LHCN-M2 (cell line): ENCODE results near the gene ABCA13. TPM values are rescaled to one million over a fixed set of nuclear protein-coding genes. Genes with fewer than 3 reads are reported as not detected.

Source experiments
- DNase-seq: peaks from one replicate; pipeline ENCODE4 v3.0.0-alpha.2; 2012; ENCODE audit warnings: low read depth
- total RNA-seq: library from RNA; depleted of rRNA; stranded (reverse); fragments of >200 nt; gene quantifications from 2 replicates; pipeline ENCODE4 v1.2.3, GENCODE V29; 2014

The ABCA13 gene
- total RNA-seq, 1 experiment from 2014 or later = 2.9 TPM

DNA sequence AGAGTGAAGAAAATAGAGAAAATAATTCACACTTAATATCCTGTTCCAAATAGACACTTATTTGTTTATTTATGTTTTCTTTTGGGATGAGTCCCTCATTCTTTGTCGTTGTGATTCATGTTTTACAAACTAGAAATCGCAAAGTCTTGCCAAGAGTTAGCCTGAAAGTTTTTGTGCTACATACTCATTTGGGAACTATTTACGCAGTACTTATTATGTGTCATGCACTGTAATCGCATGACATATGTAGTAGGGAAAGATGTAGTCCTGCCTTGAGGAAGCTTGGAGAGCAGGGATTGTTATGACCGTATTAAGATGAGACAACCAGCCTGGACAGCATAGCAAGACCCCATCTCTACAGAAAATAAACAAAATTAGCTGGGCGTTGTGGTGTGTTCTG is 189.3 kb downstream of the ABCA13 start:
- peak; percentile 95 for DNase-seq

DNA sequence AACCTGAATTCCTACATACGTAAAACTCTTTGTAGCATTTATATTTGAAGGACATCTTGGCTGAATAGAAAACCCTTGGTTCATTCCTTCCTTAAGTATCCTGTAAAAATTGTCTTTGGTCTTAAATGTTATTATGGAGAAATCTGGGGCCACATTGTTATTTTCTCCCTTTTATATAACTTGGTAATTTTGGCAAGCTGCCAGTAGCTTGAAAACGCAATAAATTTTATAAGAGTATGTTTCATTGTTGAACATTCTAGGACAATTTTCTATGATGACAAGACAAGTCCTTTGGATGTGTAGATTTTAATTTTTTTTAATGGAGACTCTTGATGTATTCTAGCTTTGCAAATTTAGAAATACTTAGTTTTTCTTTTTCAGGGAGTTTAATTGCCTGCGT is 191.9 kb downstream of the ABCA13 start:
- DNase-seq = no peak

DNA sequence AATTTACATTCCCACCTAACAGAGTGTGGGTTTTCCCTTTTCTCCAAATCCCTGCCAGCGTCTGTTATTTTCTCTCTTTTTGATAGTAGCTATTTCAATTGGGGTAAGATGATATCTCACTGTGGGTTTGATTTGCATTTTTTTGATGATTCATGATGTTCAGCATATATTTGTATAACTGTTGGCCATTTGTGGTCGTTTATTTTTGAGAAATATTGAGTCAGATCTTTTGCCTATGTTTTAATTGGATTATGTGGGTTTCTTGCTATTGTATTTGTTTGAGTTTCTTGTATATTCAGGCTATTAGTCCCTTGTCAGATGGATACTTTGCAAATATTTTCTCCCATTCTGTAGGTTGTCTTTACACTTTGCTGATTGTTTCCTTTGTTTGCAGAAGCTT is 193.8 kb downstream of the ABCA13 start:
- DNase-seq = peak; percentile 91

DNA sequence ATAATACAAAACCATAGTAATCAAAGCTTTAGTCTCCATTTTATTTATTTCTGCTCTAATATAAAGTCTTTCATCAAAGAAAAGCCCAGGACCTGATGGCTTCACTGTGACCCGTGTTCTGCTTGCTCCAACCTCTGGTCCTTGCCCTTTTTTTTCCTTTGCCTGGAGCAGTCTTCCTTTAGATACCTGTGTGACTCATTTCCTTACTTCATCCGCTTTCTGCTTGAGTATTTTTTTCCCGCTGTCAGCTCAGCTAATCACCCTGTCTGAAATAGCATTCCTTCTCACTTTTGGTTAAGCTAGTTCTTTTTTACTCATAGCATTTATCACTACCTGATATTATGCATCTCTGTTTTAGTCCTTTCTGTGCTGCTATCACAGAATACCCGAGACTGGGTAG is 194.8 kb downstream of the ABCA13 start:
- no peak for DNase-seq

- peak; percentile 77 for DNase-seq
Observed at GRCh38 chr7:48376263-48376662, 205.0 kb downstream of the ABCA13 start.

- peak; percentile 26 for DNase-seq
Observed at GRCh38 chr7:48380921-48381320, 209.7 kb downstream of the ABCA13 start.

DNA sequence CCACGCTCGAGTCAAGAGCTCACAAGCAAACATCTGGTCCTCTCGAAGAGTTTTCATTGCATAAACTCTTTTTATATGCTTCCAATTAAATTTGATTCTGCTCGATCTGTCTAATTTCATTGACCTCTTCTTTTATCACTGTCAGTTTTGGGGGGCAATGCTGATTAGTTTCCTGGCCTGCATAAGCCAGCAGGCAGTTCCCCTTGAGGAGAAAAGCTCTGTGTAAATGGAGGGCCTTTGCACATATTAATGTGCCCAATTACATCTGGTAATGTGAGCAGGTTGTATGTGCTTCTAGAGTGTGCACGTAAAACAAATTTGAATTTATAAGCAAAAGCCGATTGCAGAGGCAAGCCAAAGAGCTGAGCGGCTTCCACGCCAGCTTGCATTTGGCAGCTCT is 210.3 kb downstream of the ABCA13 start:
- no peak for DNase-seq

GRCh38 chr7:48384180-48384752 is 213.0 kb downstream of the ABCA13 start:
- peak; percentile 49 for DNase-seq

DNA sequence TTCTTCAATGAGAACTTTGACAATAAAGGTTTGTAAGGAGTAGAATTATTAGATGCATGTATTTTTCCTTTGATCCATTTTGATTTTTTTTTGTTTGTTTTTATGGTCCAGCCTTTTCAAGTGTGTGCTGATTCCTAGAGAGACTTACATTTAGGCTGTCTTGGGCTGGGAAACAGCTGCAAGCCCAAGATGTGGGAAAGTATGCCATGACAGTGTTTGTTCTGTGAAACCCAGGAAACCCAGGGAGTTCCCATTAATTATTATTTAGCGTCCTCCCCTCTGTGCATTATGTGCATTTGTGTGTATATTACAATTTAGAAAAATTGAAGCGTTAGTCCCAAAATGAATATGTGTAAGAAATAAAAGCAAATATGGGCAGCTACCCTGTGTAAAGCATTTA is 216.7 kb downstream of the ABCA13 start:
- peak; percentile 60 for DNase-seq

- DNase-seq = no peak
Observed at GRCh38 chr7:48388911-48389310, 217.7 kb downstream of the ABCA13 start.

GRCh38 chr7:48389977-48390376 is 218.7 kb downstream of the ABCA13 start:
- peak; percentile 93 for DNase-seq

DNA sequence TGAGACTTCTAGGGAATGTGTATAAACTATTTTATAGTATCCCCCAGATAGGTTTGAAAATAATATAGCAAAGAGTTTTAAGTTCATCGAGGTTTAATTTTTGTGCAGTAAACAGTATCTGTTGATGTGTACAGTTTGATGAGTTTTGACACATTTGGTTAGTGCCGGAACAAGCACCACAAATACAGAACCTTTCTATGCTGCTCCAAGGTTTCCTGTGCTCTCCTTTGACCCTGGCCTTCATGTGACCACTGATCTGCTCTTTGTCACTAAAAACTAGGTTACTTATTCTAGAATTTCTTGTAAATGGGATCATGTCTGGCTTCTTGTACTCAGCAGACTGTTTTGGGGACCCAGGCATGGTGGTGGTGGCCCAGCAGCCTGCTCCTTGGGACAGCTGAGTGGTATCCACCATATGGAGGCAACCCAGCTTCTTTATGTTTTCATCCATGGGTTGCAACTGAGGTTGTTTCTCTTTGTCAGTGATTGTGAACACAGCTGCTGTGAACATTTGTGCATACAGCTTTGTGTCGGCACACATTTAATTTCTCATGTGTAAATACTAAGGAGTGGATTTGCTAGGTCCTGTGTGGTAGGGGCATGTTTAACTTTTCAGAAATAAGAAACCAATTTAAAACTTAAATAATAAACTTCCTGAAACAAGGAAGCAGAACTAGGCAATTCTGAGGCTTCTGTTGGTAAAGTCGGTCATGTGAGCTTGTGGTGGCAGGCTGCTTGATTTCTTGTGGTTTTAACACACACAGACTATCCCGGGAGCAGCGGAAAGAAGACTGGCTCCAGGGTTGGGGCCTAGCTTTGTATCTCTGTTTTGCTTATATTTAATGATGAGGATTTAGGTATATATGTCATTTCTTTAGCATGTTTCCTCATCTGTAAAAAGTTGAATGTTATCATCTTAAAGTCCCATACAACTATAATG is 219.4 kb downstream of the ABCA13 start:
- peak; percentile 59 for DNase-seq

DNA sequence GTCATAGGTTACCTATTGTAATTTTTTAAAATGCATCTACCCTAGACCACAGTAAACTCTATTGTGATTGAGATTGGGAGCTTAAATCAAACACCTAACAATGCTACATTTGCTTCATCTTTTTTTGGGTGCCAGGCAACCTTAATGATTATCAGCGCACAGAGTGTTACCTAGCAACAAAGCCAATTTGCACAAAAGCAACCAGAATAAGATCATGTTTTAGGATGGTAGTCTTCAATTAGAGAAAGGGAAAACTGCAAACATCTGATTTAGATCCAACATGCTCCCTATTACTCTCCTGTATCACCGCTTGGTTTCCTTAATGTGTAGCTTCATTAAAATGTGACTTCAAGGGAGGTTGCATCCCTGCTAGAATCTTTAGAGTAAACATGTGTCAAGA is 226.9 kb downstream of the ABCA13 start:
- no peak for DNase-seq

GRCh38 chr7:48402721-48403120 is 231.5 kb downstream of the ABCA13 start:
- DNase-seq = no peak

- no peak for DNase-seq
Observed at GRCh38 chr7:48408731-48409130, 237.5 kb downstream of the ABCA13 start.

DNA sequence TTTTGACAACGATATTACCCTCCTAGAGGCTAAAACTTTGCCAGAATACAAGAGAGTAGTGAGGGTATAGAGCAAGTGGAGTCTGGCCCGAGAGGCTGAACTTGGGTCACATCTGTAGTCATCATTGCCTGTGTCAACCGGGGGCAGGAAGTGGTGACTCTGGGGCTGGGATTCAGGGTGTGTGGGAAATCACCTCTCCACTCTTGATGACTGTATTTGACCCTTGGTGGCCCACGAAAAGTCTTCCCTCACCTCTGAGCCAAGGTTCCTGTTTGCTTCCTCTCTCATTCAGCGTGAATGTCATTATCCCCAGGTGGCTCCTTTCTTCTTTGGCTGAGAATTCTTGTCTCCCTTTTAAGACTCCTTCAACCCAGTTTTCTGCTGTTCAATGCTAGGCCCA is 240.4 kb downstream of the ABCA13 start:
- no peak for DNase-seq

GRCh38 chr7:48414011-48414732 is 242.9 kb downstream of the ABCA13 start:
- no peak for DNase-seq

- DNase-seq = no peak
Observed at GRCh38 chr7:48416327-48416908, 245.2 kb downstream of the ABCA13 start.

- peak; percentile 76 for DNase-seq
Observed at GRCh38 chr7:48419401-48419800, 248.1 kb downstream of the ABCA13 start.

DNA sequence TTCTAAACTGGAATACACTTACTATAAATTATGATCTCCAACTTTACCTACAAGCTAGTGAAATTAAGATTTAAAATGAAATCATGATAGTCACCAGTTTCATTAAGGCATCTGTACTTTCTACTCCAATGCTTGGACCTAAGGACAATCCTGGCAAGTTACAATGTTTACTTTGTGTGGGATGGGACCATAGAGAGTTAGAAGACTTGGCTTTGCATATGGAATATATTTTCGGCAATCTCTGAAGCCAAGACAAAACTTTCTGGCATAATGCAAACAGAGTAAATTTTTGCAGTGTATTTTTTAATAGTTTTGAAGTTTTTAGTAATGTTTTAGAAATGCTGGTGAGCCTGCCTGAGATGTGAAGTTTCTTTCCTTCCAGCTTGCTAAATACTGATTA is 248.9 kb downstream of the ABCA13 start:
- DNase-seq = no peak

DNA sequence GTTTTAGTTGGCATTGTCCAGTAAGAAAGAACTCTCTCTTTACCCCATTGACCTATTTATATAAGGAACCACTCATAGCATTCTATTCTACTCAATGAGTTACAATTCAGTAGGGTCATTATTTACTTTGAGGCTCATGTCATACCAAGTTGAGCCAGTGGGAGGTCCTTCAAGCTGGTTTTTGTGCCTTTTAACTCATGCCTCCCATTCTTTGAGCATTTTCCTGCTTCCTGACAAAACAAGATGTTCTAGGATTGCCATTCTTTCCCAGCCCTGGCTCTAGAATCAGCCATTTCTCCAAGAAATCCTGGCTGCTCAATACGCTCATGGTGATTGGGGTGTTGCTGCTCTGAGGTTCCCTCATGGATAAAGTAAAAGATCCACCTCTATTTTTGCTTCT is 250.1 kb downstream of the ABCA13 start:
- peak; percentile 81 for DNase-seq

DNA sequence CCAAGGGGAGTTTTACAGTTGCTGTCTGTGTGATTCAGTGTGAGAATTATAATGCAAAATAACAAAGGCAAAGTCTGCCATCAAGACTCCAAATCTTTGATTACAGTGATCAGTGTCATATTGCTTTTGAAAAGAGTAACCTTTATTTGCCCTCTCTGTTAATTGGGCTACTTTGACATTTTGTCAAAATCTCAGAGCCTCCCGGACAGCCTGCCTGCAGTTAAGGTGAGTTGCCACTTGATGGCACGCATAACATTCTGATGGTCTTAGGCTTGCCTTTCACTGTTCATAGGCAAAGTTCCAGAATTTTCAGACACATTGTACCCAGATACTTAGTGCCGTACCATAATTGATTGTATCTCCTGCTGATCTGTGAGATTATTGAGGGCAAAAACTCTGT is 253.5 kb downstream of the ABCA13 start:
- peak; percentile 56 for DNase-seq
